Esophagus muscularis mucosa (tissue), 4 donors: ENCODE data around the gene LRRC7. TPM values are rescaled to one million over a fixed set of nuclear protein-coding genes. Genes with fewer than 3 reads are reported as not detected.
"Not testable (repeated sequence)": the region's sequence is repeated elsewhere in the genome, so short reads cannot be mapped to it uniquely, and the experiment has no call there.

Source experiments
- DNase-seq: peaks from one replicate; pipeline ENCODE4 v3.0.0-alpha.2; 2017; ENCODE audit errors: extremely low spot score
- H3K27ac ChIP-seq, 4 donors: fragments of 200-600 bp; sonication (generic); replicated peaks in 1 of 4; 1 replicate in 3 of 4; 2 replicates in 1 of 4; pipeline ENCODE4 v1.5.1; 2016 to 2019; ENCODE audit warnings: mild to moderate bottlenecking in 1 of 4
- H3K27me3 ChIP-seq, 4 donors: fragments of 200-600 bp; sonication (generic); one replicate each; pipeline versions ENCODE4 v1.5.1 to v1.6.0; 2016 to 2019
- H3K36me3 ChIP-seq, 4 donors: fragments of 200-600 bp; sonication (generic); one replicate each; pipeline ENCODE4 v1.5.1; 2016 to 2019
- H3K4me1 ChIP-seq, 4 donors: fragments of 200-600 bp; sonication (generic); one replicate each; pipeline ENCODE4 v1.5.1; 2016 to 2019
- H3K4me3 ChIP-seq, 4 donors: fragments of 200-600 bp; sonication (generic); 1 replicate in 2 of 4; 2 replicates in 2 of 4; pipeline ENCODE4 v1.5.1; 2016 to 2019; ENCODE audit warnings: mild to moderate bottlenecking in 4 of 4, moderate library complexity in 1 of 4
- H3K9me3 ChIP-seq, 4 donors: fragments of 200-600 bp; sonication (generic); 1 replicate in 3 of 4; 2 replicates in 1 of 4; pipeline ENCODE4 v1.5.1; 2016 to 2019
- CTCF ChIP-seq, 3 experiments: fragments of 200-600 bp in 2 of 3; fragments of 450-650 bp in 1 of 3; sonication (generic) in 2 of 3; IDR thresholded peaks; one replicate each; pipeline ENCODE4 v1.5.1; 2017 to 2019; ENCODE audit warnings: antibody characterized with exemption in 3 of 3, mild to moderate bottlenecking in 2 of 3, moderate library complexity in 1 of 3
- EP300 ChIP-seq: sonication (generic); formaldehyde crosslinking; IDR thresholded peaks from one replicate; pipeline ENCODE4 v1.6.1; 2017; ENCODE audit warnings: antibody characterized with exemption
- POLR2A ChIP-seq: fragments of 450-650 bp; IDR thresholded peaks from one replicate; pipeline ENCODE4 v1.6.1; 2017; ENCODE audit warnings: antibody characterized with exemption, moderate library complexity, mild to moderate bottlenecking, low read depth
- POLR2AphosphoS5 ChIP-seq, 2 donors: sonication (generic); formaldehyde crosslinking; IDR thresholded peaks; one replicate each; pipeline ENCODE4 v1.6.1; 2017; ENCODE audit warnings: antibody characterized with exemption in 2 of 2
- WGBS: methylation state at CpG from one replicate; pipeline ENCODE4 v1.1.5; 2018; 5-methylcytosine and 5-hydroxymethylcytosine counted together
- intact Hi-C: fragments of 100-400 bp; cut with DNase I; formaldehyde crosslinking; loops from one replicate; pipeline ENCODE4 v1.15.1; 2023
- total RNA-seq, 4 donors: library from RNA; depleted of rRNA; stranded (reverse); fragments of >200 nt; gene quantifications; one replicate each; pipeline versions ENCODE4 v1.1.0 to v1.2.1, GENCODE V29; 2016

Gene LRRC7
- total RNA-seq, 4 donors from 2014 or later = 0.26 to 2.5 (median 0.42) TPM

DNA sequence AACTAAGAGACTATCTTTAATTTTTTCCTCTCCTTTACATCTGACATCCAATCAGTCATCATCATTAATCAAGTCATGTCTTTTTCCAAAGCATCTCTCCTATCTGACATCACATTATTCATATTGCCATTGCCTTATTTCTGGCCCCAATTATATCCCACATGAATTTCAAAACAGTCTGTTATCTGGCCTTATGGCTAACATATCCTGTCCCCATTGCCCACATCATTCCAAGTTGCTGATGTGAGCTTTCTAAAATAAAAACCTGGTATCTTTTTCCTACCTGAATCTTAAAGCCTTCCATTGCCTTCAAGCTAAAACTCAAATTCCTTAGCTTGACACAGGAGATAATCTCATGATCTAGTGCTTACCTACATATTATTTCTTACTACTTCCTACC, 353.8 kb downstream of the LRRC7 start:
- H3K4me3 ChIP-seq = no peak overlapping the region
- no peak for DNase-seq
- no peak overlapping the region for H3K27ac ChIP-seq
- peaks cover 0 to 5% (median 2%) of the 10 kb centered on the region in 4 donors for H3K9me3 ChIP-seq
- H3K27me3 ChIP-seq = no peaks in the 10 kb centered on the region
- intact Hi-C loops = no loop called here
- H3K4me1 ChIP-seq = no peaks in the 10 kb centered on the region
- no peak for TF ChIP-seq CTCF (IDR thresholded peaks at IDR 0.05)
- TF ChIP-seq POLR2A = no peak
- TF ChIP-seq POLR2AphosphoS5 (IDR thresholded peaks at IDR 0.05) = no peak
- no peak for TF ChIP-seq EP300
- H3K36me3 ChIP-seq = no peaks in the 10 kb centered on the region

DNA sequence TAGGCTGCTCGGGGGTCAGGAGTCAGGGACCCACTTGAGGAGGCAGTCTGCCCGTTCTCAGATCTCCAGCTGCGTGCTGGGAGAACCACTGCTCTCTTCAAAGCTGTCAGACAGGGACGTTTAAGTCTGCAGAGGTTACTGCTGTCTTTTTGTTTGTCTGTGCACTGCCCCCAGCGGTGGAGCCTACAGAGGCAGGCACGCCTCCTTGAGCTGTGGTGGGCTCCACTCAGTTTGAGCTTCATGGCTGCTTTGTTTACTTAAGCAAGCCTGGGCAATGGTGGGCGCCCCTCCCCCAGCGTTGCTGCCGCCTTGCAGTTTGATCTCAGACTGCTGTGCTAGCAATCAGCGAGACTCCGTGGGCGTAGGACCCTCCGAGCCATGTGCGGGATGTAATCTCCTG, 360.5 kb downstream of the LRRC7 start:
- WGBS = 100% methylated on average over 8 of the region's 14 CpGs
- intact Hi-C loops, H3K9me3 ChIP-seq, H3K36me3 ChIP-seq, H3K4me3 ChIP-seq, H3K27ac ChIP-seq, DNase-seq, H3K4me1 ChIP-seq, H3K27me3 ChIP-seq: not testable (repeated sequence)

DNA sequence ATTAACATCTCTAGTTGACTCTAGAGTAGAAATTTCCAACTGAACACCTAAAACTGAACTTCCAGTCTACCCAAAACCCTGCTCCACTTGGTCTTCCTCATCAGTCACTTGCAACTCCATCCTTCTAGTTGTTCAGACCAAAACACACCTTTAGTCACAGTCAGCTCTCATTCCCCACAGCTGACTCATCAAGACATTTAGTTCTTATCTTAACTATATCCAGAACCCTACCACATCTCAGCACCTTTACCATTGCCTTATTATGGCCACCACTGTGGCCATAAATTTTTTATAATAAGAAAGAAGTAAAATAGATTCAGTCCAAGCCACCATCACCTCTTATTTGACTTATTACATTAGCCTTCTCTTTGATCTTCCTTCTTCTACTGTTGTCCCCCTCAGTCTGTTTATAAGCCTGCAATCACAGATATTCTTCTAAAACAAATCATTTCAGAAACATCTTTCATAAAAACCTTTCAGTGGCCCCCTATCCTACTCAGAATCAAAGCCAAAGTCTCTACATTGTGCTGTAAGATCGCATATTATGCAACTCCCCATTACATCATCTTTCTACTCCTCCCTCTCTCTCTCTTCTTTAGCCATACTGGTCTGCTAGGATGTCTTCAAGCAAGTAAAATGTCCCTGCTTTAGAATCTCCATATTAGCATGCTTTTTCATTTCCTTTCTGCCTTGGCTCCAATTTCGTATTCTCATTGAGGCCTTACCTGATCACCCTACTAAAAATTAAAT, 361.8 kb downstream of the LRRC7 start:
- no peak overlapping the region for H3K4me3 ChIP-seq
- 88% methylated on average over 2 of the region's 2 CpGs for WGBS

DNA sequence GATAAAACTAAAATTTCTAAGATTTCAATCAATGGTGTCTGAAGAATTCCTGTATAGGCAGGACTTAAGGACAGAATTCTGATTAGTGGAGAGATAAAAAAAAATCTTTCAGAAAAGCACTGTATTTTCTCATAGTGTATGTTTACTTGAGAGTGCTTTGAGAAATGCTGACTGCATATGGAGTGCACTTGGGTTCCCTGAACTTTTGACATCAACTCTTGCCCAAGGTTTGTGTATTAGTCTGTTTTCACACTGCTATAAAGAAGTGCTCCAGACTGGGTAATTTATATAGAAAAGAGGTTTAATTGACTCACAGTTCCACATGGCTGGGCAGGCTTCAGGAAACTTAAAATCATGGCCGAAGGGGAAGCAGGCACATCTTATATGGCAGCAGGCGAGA, 362.7 kb downstream of the LRRC7 start:
- Histone ChIP-seq H3K4me1 (no peaks in the 10 kb centered on the region), H3K9me3 (no peaks in the 10 kb centered on the region), H3K27me3 (no peaks in the 10 kb centered on the region), H3K27ac (no peak overlapping the region), H3K4me3 (no peak overlapping the region), H3K36me3 (no peaks in the 10 kb centered on the region)
- TF ChIP-seq POLR2AphosphoS5 (IDR thresholded peaks at IDR 0.05) (no peak), POLR2A (no peak), EP300 (no peak), CTCF (IDR thresholded peaks at IDR 0.05) (no peak)
- DNase-seq = no peak
- 92% methylated on average over 2 of the region's 2 CpGs for WGBS
- intact Hi-C loops = no loop called here

More for the DNA sequence above, 361.8 kb downstream of the LRRC7 start:
- Histone ChIP-seq H3K4me1 (no peaks in the 10 kb centered on the region), H3K9me3 (no peaks in the 10 kb centered on the region), H3K36me3 (no peaks in the 10 kb centered on the region), H3K27ac (no peak overlapping the region), H3K27me3 (no peaks in the 10 kb centered on the region)
- TF ChIP-seq CTCF (IDR thresholded peaks at IDR 0.05) (no peak), POLR2A (no peak), EP300 (no peak), POLR2AphosphoS5 (IDR thresholded peaks at IDR 0.05) (no peak)
- no peak for DNase-seq
- intact Hi-C loops = no loop called here

- H3K36me3 ChIP-seq = no peaks in the 10 kb centered on the region
- no peaks in the 10 kb centered on the region for H3K27me3 ChIP-seq
- intact Hi-C loops = no loop called here
- H3K4me1 ChIP-seq = no peaks in the 10 kb centered on the region
- H3K27ac ChIP-seq = no peak overlapping the region
- no peak for DNase-seq
- no peak overlapping the region for H3K4me3 ChIP-seq
- H3K9me3 ChIP-seq = no peaks in the 10 kb centered on the region
- TF ChIP-seq CTCF (IDR thresholded peaks at IDR 0.05) (no peak), POLR2AphosphoS5 (IDR thresholded peaks at IDR 0.05) (no peak), POLR2A (no peak), EP300 (no peak)
- WGBS = 93% methylated on average over 3 of the region's 3 CpGs
Measured at GRCh38 chr1:69932760-69933159, 365.0 kb downstream of the LRRC7 start.
